Activated naive CD4-positive, alpha-beta T cell treated with anti-CD3 and anti-CD28 coated beads, Interleukin-2, amount 50 U/mL, for 24 hours (primary cell): ENCODE measurements around the gene FARS2.
"Not testable (repeated sequence)": the region's sequence is repeated elsewhere in the genome, so short reads cannot be mapped to it uniquely, and the experiment has no call there.

Experiments used
- H3K27ac Mint-ChIP-seq: one replicate; pipeline ENCODE4 v1.8.0; 2021; ENCODE audit warnings: mild to moderate bottlenecking, mixed read lengths
- H3K27me3 Mint-ChIP-seq: one replicate; pipeline ENCODE4 v1.8.0; 2021; ENCODE audit warnings: mixed read lengths
- H3K36me3 Mint-ChIP-seq: one replicate; pipeline ENCODE4 v1.8.0; 2021; ENCODE audit warnings: mixed read lengths
- H3K4me1 Mint-ChIP-seq: one replicate; pipeline ENCODE4 v1.8.0; 2021; ENCODE audit warnings: mixed read lengths
- H3K4me3 Mint-ChIP-seq: one replicate; pipeline ENCODE4 v1.8.0; 2021; ENCODE audit warnings: mild to moderate bottlenecking, mixed read lengths
- H3K9me3 Mint-ChIP-seq: one replicate; pipeline ENCODE4 v1.8.0; 2021; ENCODE audit warnings: mixed read lengths

Gene FARS2

DNA sequence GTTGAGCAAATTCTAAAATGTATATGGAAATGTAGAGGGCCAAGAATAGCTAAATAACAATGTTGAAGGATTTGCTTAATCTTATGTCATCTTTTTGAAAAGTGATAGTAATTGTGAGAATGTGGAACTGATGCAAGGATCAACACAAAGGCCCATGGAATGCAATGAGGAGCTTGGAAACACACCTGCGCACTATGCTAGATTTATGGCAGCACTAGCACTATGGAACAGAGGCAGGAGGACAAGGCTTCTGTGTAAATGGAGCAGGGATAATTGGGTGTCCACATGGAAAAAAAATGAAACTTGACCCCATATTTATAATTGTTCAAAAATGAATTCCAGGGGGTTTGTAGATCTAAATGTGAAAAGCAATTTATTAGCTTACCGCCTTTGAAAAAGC lies 298.3 kb downstream of the FARS2 start:
- Mint-ChIP-seq H3K4me1 (peaks cover 22% of the 10 kb centered on the region), H3K27me3 (no peaks in the 10 kb centered on the region), H3K27ac (no peak overlapping the region), H3K9me3 (peaks cover 4% of the 10 kb centered on the region), H3K4me3 (no peak overlapping the region), H3K36me3 (peaks cover 14% of the 10 kb centered on the region)

DNA sequence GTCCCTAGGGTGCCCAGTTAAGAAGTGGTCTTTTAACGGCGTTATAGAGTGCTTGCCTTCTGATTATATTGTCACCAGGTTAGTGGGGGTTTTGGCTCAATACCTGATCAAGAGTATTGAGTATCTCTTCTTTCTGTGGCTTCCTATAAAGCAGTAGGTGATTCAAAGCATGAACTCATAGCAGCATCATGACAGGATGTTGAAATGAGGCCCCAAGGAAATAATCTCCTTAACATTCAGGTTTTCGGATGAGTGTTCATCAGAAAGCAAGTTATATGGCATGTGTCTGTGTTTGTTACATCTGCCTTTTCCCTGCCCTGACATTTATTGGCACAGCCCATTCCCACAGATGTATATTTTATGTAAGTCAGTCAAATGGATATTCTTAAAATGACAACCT lies 301.0 kb downstream of the FARS2 start:
- H3K9me3 Mint-ChIP-seq: peaks cover 4% of the 10 kb centered on the region
- H3K4me1 Mint-ChIP-seq: peaks cover 23% of the 10 kb centered on the region
- no peak overlapping the region for H3K27ac Mint-ChIP-seq
- H3K36me3 Mint-ChIP-seq: peaks cover 8% of the 10 kb centered on the region
- no peak overlapping the region for H3K4me3 Mint-ChIP-seq
- no peaks in the 10 kb centered on the region for H3K27me3 Mint-ChIP-seq

DNA sequence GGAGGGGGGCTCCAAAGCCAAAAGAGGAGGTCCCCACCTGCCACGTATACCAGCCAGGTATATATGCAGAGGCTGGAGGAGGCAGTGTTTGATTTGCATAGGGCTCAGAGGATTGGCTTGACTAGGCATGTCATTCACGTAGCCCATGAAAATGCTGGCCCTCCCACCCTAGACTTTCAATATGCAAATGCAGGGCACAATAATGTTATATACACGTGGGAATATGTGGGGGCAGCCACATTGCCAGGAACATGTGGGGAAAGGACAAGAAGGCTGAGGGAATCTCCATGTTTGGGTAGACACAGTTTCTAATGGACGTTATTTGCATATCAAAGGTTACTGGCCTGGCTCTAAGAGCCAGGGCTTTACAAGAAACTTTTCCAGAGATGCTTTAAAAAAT lies 301.8 kb downstream of the FARS2 start:
- Mint-ChIP-seq H3K27me3 (no peaks in the 10 kb centered on the region), H3K36me3 (peaks cover 8% of the 10 kb centered on the region), H3K4me1 (peaks cover 25% of the 10 kb centered on the region), H3K27ac (no peak overlapping the region), H3K9me3 (peaks cover 4% of the 10 kb centered on the region), H3K4me3 (no peak overlapping the region)

DNA sequence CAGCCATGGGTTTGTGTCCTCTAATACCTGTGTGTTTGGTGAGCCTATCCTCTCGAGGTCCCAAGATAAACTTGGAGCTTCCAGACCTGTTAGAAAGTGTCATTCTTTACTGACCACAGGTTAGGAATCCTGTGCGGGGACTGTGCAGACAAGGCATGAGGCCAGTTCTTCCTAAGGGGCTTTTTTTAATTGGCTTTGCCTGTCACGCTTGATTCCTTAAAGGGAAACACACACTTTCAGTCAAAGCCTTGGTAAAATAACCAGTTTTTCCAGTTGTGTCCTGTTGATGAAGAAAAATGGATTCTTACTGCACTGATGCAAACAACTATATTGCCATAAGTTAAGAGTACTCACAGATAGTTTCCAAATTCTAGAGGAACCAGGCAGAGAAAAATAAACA lies 303.4 kb downstream of the FARS2 start:
- H3K27ac Mint-ChIP-seq, H3K9me3 Mint-ChIP-seq, H3K4me3 Mint-ChIP-seq, H3K27me3 Mint-ChIP-seq: not testable (repeated sequence)
- Mint-ChIP-seq H3K36me3 (peaks cover 10% of the 10 kb centered on the region), H3K4me1 (peaks cover 32% of the 10 kb centered on the region)

DNA sequence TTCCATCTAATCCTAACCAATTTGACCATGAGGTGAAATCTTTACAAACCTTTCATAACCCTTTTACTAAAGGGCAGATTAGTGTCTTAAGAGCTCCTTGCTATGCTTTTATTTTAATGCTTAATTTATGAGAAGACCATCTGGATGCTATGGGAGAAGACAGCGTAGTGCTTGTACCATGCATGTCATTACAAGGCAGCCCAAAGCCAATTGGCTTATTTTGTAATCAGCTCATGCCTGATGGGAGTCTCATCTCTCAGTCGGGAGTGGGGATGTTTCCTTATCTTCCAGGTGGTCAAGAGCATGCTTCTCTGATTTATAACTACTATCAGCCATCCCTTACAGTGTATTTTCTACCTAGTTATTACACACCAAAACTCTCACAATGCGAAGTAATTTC lies 304.7 kb downstream of the FARS2 start:
- no peak overlapping the region for H3K4me3 Mint-ChIP-seq
- no peak overlapping the region for H3K27ac Mint-ChIP-seq
- peaks cover 35% of the 10 kb centered on the region for H3K4me1 Mint-ChIP-seq
- H3K9me3 Mint-ChIP-seq: peaks cover 4% of the 10 kb centered on the region
- H3K27me3 Mint-ChIP-seq: no peaks in the 10 kb centered on the region
- H3K36me3 Mint-ChIP-seq: peaks cover 9% of the 10 kb centered on the region

- H3K27ac Mint-ChIP-seq: no peak overlapping the region
- H3K4me1 Mint-ChIP-seq: peaks cover 31% of the 10 kb centered on the region
- no peak overlapping the region for H3K4me3 Mint-ChIP-seq
- H3K27me3 Mint-ChIP-seq: no peaks in the 10 kb centered on the region
- peaks cover 6% of the 10 kb centered on the region for H3K9me3 Mint-ChIP-seq
- H3K36me3 Mint-ChIP-seq: peaks cover 10% of the 10 kb centered on the region
Measured at GRCh38 chr6:5566718-5567117, 305.4 kb downstream of the FARS2 start.

DNA sequence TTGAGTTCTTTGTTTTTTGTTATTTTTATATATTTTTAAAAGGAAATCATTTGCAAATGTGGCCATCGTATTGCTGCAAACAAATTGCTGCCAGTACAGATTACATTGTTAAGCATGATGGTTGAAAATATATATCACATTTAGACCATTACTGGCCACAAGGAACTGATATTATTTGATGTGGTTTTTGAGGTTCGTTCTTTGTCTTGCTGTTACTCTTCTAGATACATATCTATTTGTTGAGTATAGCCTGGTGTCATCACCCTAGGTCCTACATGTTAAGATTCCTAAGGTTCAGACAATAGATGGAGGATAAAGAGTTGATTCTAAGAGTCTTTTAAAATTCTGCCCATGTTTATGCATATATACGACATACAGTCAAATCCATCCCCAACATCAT lies 306.0 kb downstream of the FARS2 start:
- Mint-ChIP-seq H3K27me3 (no peaks in the 10 kb centered on the region), H3K27ac (no peak overlapping the region), H3K4me3 (no peak overlapping the region), H3K36me3 (peaks cover 12% of the 10 kb centered on the region), H3K9me3 (peaks cover 7% of the 10 kb centered on the region), H3K4me1 (peaks cover 25% of the 10 kb centered on the region)

- H3K27me3 Mint-ChIP-seq: no peaks in the 10 kb centered on the region
- peaks cover 10% of the 10 kb centered on the region for H3K9me3 Mint-ChIP-seq
- H3K27ac Mint-ChIP-seq: no peak overlapping the region
- no peak overlapping the region for H3K4me3 Mint-ChIP-seq
- H3K36me3 Mint-ChIP-seq: peaks cover 14% of the 10 kb centered on the region
- H3K4me1 Mint-ChIP-seq: peaks cover 25% of the 10 kb centered on the region
Measured at GRCh38 chr6:5567890-5568289, 306.6 kb downstream of the FARS2 start.

DNA sequence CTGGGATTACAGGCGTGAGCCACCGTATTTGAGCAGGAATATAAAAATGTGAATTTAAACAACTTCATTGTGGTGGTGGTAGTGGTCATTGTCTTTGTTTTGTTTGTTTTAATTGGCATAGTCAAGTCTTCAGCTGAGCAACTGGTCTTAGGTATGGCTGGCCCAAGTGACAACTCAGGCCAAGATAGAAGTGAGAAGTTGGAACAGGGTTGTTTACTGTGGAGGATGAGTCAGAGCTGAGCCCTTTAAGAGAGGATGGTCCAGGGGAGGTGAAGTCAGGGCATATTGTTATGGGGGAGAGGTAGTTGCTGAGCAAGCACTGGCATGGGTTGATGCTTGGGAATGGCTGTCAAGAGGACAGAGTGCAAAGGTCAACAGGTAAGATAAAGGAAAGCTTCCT lies 308.2 kb downstream of the FARS2 start:
- peaks cover 21% of the 10 kb centered on the region for H3K36me3 Mint-ChIP-seq
- peaks cover 25% of the 10 kb centered on the region for H3K4me1 Mint-ChIP-seq
- no peaks in the 10 kb centered on the region for H3K27me3 Mint-ChIP-seq
- no peak overlapping the region for H3K27ac Mint-ChIP-seq
- H3K9me3 Mint-ChIP-seq: peaks cover 16% of the 10 kb centered on the region
- H3K4me3 Mint-ChIP-seq: no peak overlapping the region

DNA sequence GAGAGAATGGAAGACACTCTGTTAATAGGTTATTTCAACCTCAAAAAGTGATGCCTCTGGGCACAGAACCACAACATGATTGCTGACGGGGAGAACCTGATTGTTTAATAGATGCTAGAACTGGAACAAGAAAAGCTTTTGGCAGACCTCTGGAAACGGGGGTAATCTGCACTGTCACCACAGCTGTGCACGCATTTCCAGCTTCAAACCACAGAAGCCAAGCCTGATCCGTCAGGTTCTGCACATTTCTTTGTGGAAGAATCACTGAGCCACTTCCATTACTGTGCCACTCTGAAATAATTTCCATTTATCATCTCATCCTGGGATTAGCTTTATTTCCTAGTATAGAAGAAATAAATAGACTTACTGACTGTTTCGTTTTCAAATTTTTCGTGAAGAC lies 309.3 kb downstream of the FARS2 start:
- no peak overlapping the region for H3K27ac Mint-ChIP-seq
- no peak overlapping the region for H3K4me3 Mint-ChIP-seq
- H3K4me1 Mint-ChIP-seq: peaks cover 25% of the 10 kb centered on the region
- peaks cover 16% of the 10 kb centered on the region for H3K9me3 Mint-ChIP-seq
- peaks cover 23% of the 10 kb centered on the region for H3K36me3 Mint-ChIP-seq
- H3K27me3 Mint-ChIP-seq: no peaks in the 10 kb centered on the region

DNA sequence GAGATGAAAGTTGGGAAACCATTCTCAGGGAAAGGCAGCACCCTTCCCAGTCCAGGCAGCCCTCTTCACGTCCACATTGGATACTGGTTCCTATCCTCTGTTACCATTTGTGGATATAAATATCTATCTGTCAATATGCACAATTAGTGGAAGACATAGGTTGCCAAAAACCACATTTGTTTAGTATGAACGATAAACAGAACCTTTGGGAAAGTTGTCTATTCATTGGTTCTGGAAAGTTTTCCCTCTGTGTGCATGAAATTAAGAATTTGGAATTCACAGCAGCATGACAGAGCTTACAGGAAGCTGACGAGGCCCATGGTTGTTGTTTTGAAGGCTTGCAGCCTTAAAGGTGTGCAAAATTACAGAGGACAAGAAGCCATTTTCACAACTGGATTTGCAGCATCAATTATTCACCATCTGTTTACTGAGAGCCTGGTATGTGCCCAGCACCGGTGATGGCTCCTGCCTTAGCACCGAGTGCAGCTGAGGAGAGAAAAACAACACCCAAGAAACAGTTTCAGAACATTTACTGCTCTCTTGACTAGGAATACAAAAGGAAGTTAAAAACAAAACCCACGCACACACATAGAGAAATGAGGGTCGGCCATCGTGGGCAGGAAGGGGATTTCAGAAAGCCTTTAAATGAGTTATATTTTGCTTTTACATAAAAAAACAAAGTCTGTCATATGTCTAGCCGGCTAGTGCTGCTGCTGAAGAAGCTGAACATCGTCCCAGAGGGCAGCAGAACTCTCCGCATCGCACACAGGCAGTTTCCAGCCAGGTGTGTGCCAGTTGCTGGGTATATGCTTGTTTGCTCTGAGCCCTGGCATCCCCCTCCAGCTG lies 319.6 kb downstream of the FARS2 start:
- H3K4me3 Mint-ChIP-seq: peak overlapping the region; percentile 28
- peaks cover 12% of the 10 kb centered on the region for H3K4me1 Mint-ChIP-seq
- peaks cover 2% of the 10 kb centered on the region for H3K36me3 Mint-ChIP-seq
- no peaks in the 10 kb centered on the region for H3K27me3 Mint-ChIP-seq
- H3K9me3 Mint-ChIP-seq: no peaks in the 10 kb centered on the region
- H3K27ac Mint-ChIP-seq: peak overlapping the region; percentile 59

DNA sequence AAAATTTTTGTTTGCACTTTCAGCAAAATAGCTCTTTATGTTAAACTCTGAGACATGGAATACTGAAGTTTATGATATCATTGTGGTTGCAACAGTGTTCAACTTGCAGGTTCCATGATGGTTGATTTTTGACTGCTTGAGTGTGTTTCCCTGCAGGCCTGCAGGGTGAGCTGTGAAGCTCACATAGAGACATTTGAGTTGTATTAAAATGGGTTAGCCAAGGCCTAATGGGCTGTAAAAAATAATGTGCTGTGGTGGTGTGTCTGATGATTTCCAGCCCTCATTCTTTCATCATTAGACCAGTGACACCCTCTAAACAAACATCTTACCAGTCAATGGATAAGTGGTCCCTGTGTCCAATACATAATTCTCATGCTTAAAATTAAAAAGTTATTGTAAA lies 321.4 kb downstream of the FARS2 start:
- Mint-ChIP-seq H3K4me3 (no peak overlapping the region), H3K27ac (no peak overlapping the region), H3K9me3 (no peaks in the 10 kb centered on the region), H3K36me3 (peaks cover 5% of the 10 kb centered on the region), H3K27me3 (no peaks in the 10 kb centered on the region), H3K4me1 (peaks cover 12% of the 10 kb centered on the region)

DNA sequence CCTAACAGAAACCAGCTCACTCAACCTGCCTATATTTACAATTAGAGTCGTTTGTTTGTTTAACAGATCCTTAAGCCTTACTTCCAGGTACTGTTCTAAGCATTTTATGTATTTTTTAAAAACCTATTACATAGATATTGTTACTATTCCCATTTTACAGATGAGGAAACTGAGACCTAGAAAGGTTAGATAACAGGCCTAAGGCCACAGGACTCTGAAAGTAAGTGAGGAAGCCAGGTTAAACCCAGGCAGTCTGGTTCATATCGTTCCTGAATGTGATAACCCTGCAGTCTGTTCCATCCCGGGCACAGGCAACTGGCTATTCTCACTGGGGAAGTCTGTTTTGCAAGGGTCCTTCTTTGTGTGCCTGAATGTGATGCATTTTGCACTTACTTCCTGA lies 322.2 kb downstream of the FARS2 start:
- Mint-ChIP-seq H3K36me3 (peaks cover 5% of the 10 kb centered on the region), H3K4me3 (no peak overlapping the region), H3K27ac (no peak overlapping the region), H3K9me3 (no peaks in the 10 kb centered on the region), H3K4me1 (peaks cover 12% of the 10 kb centered on the region), H3K27me3 (no peaks in the 10 kb centered on the region)

DNA sequence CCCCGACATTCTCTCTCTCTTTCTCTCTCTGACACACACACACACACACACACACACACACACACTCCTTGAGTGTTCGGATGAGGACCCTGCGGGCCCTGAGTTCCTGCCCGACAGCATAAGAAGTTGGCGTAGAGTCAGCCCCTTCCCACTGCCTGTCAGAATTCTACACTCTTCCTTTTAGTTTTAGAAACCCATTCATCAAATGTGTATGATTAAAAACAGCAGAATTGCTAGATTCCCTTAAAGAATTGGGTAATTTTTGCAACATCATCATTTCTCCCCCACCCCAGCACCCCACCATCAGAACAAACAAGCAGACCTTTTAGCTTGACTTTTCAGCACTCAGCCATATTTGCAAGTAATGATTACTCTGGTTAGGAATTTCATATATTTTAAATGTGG lies 322.8 kb downstream of the FARS2 start:
- Mint-ChIP-seq H3K4me3 (no peak overlapping the region), H3K27me3 (no peaks in the 10 kb centered on the region), H3K27ac (no peak overlapping the region), H3K9me3 (no peaks in the 10 kb centered on the region), H3K4me1 (peaks cover 12% of the 10 kb centered on the region), H3K36me3 (peaks cover 5% of the 10 kb centered on the region)

DNA sequence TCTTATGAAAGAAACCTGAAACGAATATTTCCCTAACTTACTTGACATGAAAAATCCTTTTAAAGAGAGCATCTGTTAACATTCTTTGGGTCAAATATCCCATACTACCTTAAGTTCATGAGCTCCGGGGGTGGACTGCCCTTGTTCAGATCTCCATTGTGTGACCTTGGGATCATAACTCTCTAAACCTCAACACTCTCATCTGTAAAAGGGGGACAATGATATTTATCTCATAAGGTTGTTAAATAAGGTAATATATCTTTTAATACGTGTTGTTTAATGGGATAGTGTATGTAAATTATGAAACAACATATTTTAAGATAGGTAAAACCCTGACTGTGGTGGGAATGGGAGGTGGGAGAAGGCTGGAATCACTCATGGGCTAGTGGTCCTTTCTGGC lies 326.3 kb downstream of the FARS2 start:
- H3K4me3 Mint-ChIP-seq: no peak overlapping the region
- no peaks in the 10 kb centered on the region for H3K27me3 Mint-ChIP-seq
- peaks cover 4% of the 10 kb centered on the region for H3K36me3 Mint-ChIP-seq
- H3K27ac Mint-ChIP-seq: no peak overlapping the region
- H3K9me3 Mint-ChIP-seq: no peaks in the 10 kb centered on the region
- H3K4me1 Mint-ChIP-seq: no peaks in the 10 kb centered on the region

GRCh38 chr6:5589422-5590141 lies 328.3 kb downstream of the FARS2 start:
- Mint-ChIP-seq H3K4me3 (no peak overlapping the region), H3K27me3 (no peaks in the 10 kb centered on the region), H3K27ac (no peak overlapping the region), H3K9me3 (no peaks in the 10 kb centered on the region), H3K36me3 (peaks cover 5% of the 10 kb centered on the region), H3K4me1 (no peaks in the 10 kb centered on the region)
